ENCODE measurements around the gene PPIC. TPM values are rescaled to one million over a fixed set of nuclear protein-coding genes. Genes with fewer than 3 reads are reported as not detected.

Gene PPIC
- total RNA-seq, 1 experiment from 2014 or later: 45.3 TPM

GRCh38 chr5:123014689-123015088 lies 21.8 kb downstream of the PPIC start:
- Mint-ChIP-seq H3K36me3 (ENCODE audit: insufficient read depth, unreplicated experiment) (peaks cover 1% of the 10 kb centered on the region), H3K9me3 (ENCODE audit: unreplicated experiment) (no peaks in the 10 kb centered on the region), H3K27me3 (ENCODE audit: insufficient read depth, unreplicated experiment) (no peaks in the 10 kb centered on the region), H3K27ac (ENCODE audit: low read depth, unreplicated experiment) (no peak overlapping the region), H3K4me3 (ENCODE audit: unreplicated experiment) (no peak overlapping the region), H3K4me1 (ENCODE audit: insufficient read depth, unreplicated experiment) (no peaks in the 10 kb centered on the region)
- TF ChIP-seq CTCF (IDR thresholded peaks at IDR 0.05; ENCODE audit: unreplicated experiment): no peak
- POLR2A ChIA-PET: interaction anchor here (1.2 to 1.4 kb wide), 2 partner anchors 9 to 22 kb away, joined by 3 to 5 read pairs; no protein-coding TSS in a partner anchor
- BruUV-seq (replicated peaks): no TSS peak
- DNase-seq (ENCODE audit: unreplicated experiment): no peak
- intact Hi-C loops (cut with micrococcal nuclease): no loop called here
- CTCF ChIA-PET: no interaction called here

- H3K9me3 Mint-ChIP-seq (ENCODE audit: unreplicated experiment): no peaks in the 10 kb centered on the region
- H3K4me3 Mint-ChIP-seq (ENCODE audit: unreplicated experiment): no peak overlapping the region
Observed at GRCh38 chr5:123012321-123012720, 24.2 kb downstream of the PPIC start.

GRCh38 chr5:123007754-123008153 lies 28.8 kb downstream of the PPIC start:
- intact Hi-C loops (cut with micrococcal nuclease): no loop called here
- no peak for TF ChIP-seq CTCF (IDR thresholded peaks at IDR 0.05; ENCODE audit: unreplicated experiment)
- ChIA-PET CTCF (interaction anchor here (0.5 to 1.1 kb wide), 5 partner anchors 7 to 814 kb away, joined by 3 read pairs; no protein-coding TSS in a partner anchor), POLR2A (no interaction called here)
- DNase-seq (ENCODE audit: unreplicated experiment): no peak
- no TSS peak for BruUV-seq (replicated peaks)
- H3K27ac Mint-ChIP-seq (ENCODE audit: low read depth, unreplicated experiment): no peak overlapping the region
- no peaks in the 10 kb centered on the region for H3K4me1 Mint-ChIP-seq (ENCODE audit: insufficient read depth, unreplicated experiment)
- H3K4me3 Mint-ChIP-seq (ENCODE audit: unreplicated experiment): no peak overlapping the region
- no peaks in the 10 kb centered on the region for H3K27me3 Mint-ChIP-seq (ENCODE audit: insufficient read depth, unreplicated experiment)
- no peaks in the 10 kb centered on the region for H3K9me3 Mint-ChIP-seq (ENCODE audit: unreplicated experiment)
- H3K36me3 Mint-ChIP-seq (ENCODE audit: insufficient read depth, unreplicated experiment): peaks cover 23% of the 10 kb centered on the region

More at GRCh38 chr5:123012321-123012720, 24.2 kb downstream of the PPIC start:
- peaks cover 10% of the 10 kb centered on the region for H3K36me3 Mint-ChIP-seq (ENCODE audit: insufficient read depth, unreplicated experiment)
- no TSS peak for BruUV-seq (replicated peaks)
- no peak for DNase-seq (ENCODE audit: unreplicated experiment)
- intact Hi-C loops (cut with micrococcal nuclease): no loop called here
- no peak for TF ChIP-seq CTCF (IDR thresholded peaks at IDR 0.05; ENCODE audit: unreplicated experiment)
- no peaks in the 10 kb centered on the region for H3K27me3 Mint-ChIP-seq (ENCODE audit: insufficient read depth, unreplicated experiment)
- POLR2A ChIA-PET: no interaction called here
- no peak overlapping the region for H3K27ac Mint-ChIP-seq (ENCODE audit: low read depth, unreplicated experiment)
- CTCF ChIA-PET: interaction anchor here (0.9 kb wide), 1 partner anchor 83 kb away, joined by 3 read pairs; no protein-coding TSS in a partner anchor
- H3K4me1 Mint-ChIP-seq (ENCODE audit: insufficient read depth, unreplicated experiment): no peaks in the 10 kb centered on the region

GRCh38 chr5:123007182-123007581 lies 29.3 kb downstream of the PPIC start:
- peaks cover 23% of the 10 kb centered on the region for H3K36me3 Mint-ChIP-seq (ENCODE audit: insufficient read depth, unreplicated experiment)
- BruUV-seq (replicated peaks): no TSS peak
- H3K4me1 Mint-ChIP-seq (ENCODE audit: insufficient read depth, unreplicated experiment): no peaks in the 10 kb centered on the region
- POLR2A ChIA-PET: no interaction called here
- H3K27ac Mint-ChIP-seq (ENCODE audit: low read depth, unreplicated experiment): no peak overlapping the region
- H3K9me3 Mint-ChIP-seq (ENCODE audit: unreplicated experiment): no peaks in the 10 kb centered on the region
- no peak for DNase-seq (ENCODE audit: unreplicated experiment)
- H3K4me3 Mint-ChIP-seq (ENCODE audit: unreplicated experiment): no peak overlapping the region
- TF ChIP-seq CTCF (IDR thresholded peaks at IDR 0.05; ENCODE audit: unreplicated experiment): no peak
- CTCF ChIA-PET: interaction anchor here (0.6 to 0.7 kb wide), 3 partner anchors 100 to 507 kb away, joined by 3 to 5 read pairs (median 3); no protein-coding TSS in a partner anchor
- intact Hi-C loops (cut with micrococcal nuclease): no loop called here
- no peaks in the 10 kb centered on the region for H3K27me3 Mint-ChIP-seq (ENCODE audit: insufficient read depth, unreplicated experiment)
